Measurements from ENCODE around the gene FGF22.
"Not testable (repeated sequence)": the region's sequence is repeated elsewhere in the genome, so short reads cannot be mapped to it uniquely, and the experiment has no call there.

FGF22 gene

GRCh38 chr19:607301-608154 is 32.2 kb upstream of the FGF22 start:
- no peak for DNase-seq (ENCODE audit: low read depth)

GRCh38 chr19:608155-609003 is 31.3 kb upstream of the FGF22 start:
- no peak for DNase-seq (ENCODE audit: low read depth)

GRCh38 chr19:609004-609346 is 30.7 kb upstream of the FGF22 start:
- no peak for DNase-seq (ENCODE audit: low read depth)

- no peak for DNase-seq (ENCODE audit: low read depth)
Observed at GRCh38 chr19:610071-610800, 29.4 kb upstream of the FGF22 start.

GRCh38 chr19:610801-611480 is 28.7 kb upstream of the FGF22 start:
- no peak for DNase-seq (ENCODE audit: low read depth)

GRCh38 chr19:611481-611868 is 28.2 kb upstream of the FGF22 start:
- no peak for DNase-seq (ENCODE audit: low read depth)

GRCh38 chr19:612941-613340 is 26.7 kb upstream of the FGF22 start:
- no peak for DNase-seq (ENCODE audit: low read depth)

- DNase-seq (ENCODE audit: low read depth) = no peak
Observed at GRCh38 chr19:613732-614567, 25.7 kb upstream of the FGF22 start.

GRCh38 chr19:615619-616018 is 24.1 kb upstream of the FGF22 start:
- DNase-seq (ENCODE audit: low read depth) = no peak

- DNase-seq (ENCODE audit: low read depth) = no peak
Observed at GRCh38 chr19:616062-616700, 23.5 kb upstream of the FGF22 start.

- DNase-seq (ENCODE audit: low read depth) = no peak
Observed at GRCh38 chr19:616747-617526, 22.7 kb upstream of the FGF22 start.

- DNase-seq (ENCODE audit: low read depth) = no peak
Observed at GRCh38 chr19:617551-618246, 22.0 kb upstream of the FGF22 start.

GRCh38 chr19:618247-618619 is 21.4 kb upstream of the FGF22 start:
- no peak for DNase-seq (ENCODE audit: low read depth)

- no peak for DNase-seq (ENCODE audit: low read depth)
Observed at GRCh38 chr19:618674-619285, 20.9 kb upstream of the FGF22 start.

GRCh38 chr19:619286-620002 is 20.2 kb upstream of the FGF22 start:
- no peak for DNase-seq (ENCODE audit: low read depth)

- DNase-seq (ENCODE audit: low read depth) = no peak
Observed at GRCh38 chr19:620166-620862, 19.4 kb upstream of the FGF22 start.

- DNase-seq (ENCODE audit: low read depth) = not testable (repeated sequence)
Observed at GRCh38 chr19:621191-621590, 18.5 kb upstream of the FGF22 start.

GRCh38 chr19:621819-622218 is 17.9 kb upstream of the FGF22 start:
- no peak for DNase-seq (ENCODE audit: low read depth)

Measured in stimulated activated CD8-positive, alpha-beta memory T cell treated with anti-CD3 and anti-CD28 coated beads, Interleukin-15, amount 100 ng/mL, for 1 hour (primary cell).